Measurements from ENCODE around the gene AVPR2.
A peak's percentile ranks its signal among the peaks of the same experiment; 100 is the strongest.

Gene AVPR2

DNA sequence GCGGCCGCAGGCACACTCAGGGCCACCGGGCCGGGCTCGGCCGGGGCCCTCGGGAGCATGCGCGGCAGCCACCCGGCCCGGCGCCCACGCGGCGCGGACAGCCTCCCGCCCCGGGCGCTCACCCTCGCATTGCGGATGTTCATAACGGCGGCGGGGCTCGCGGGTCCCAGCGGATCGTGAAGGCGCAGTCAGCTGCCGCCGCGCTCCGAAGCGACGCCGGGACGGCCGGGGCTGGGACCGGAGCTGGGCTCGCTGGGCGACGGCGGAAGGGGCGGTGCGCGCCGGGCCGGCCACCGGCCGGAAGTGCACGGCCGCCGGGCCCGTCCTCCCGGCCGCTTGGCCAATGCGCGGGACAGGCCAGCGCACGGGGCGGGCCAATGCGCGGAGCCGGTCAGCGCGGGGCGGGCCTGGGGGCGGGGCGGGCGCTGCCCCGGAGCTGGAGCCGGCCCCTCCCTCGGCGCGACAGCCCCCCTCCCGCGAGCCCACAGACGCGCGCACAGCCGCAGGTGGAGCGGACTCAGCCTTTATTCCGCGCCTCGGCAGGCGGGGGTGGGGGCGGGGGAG, 30.4 kb downstream of the AVPR2 start, which contains the start of gene NAA10:
NAA10 (minus strand) TSS at position 276 of the 564 bp plus-strand sequence; CDS start at position 143, 133 bp downstream.
- peak; percentile 40 to 50 for DNase-seq

DNA sequence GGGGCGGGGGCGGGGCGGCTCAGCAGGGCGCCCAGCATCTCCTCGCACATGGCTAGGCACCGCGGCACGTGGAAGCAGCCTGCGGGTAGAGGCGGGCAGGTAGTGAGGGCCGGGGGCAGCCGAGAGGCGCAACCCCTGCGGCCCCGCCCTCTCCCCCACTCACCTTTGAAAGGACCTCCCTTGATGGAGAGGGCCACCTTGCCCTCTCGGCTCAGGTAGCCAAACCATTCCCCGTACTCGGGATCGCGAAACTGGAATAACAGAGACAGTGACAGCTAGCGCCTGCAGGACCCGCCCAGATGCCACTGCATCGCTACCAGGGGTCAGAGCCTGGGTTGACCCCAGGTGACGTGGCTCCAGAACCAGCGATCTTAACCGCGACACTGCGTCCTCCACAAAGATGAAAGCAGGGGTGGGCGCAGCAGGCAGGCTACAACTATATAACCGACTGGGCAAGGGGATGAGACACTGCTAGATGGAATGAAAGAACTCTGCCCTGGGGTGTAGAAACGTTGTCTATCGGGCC, 30.9 kb downstream of the AVPR2 start:
- no peak for DNase-seq

DNA sequence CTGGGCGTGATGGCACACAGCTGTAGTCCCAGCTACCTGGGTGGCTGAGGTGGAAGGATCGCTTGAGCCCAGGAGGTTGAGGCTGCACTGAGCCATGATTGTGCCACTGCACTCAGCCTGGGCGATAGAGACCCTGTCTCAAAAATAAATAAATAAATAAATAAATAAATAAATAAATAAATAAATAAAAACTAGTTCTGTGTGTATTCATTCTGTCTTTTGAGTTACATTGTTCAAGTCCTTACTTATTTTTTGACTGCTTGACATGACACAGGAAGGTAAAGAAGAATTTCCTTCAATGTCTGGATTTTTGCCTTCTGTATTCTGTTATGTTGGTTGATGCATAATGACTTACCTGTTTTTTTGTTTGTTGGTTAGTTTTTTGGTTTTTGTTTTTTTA, 32.6 kb downstream of the AVPR2 start:
- no peak for DNase-seq

DNA sequence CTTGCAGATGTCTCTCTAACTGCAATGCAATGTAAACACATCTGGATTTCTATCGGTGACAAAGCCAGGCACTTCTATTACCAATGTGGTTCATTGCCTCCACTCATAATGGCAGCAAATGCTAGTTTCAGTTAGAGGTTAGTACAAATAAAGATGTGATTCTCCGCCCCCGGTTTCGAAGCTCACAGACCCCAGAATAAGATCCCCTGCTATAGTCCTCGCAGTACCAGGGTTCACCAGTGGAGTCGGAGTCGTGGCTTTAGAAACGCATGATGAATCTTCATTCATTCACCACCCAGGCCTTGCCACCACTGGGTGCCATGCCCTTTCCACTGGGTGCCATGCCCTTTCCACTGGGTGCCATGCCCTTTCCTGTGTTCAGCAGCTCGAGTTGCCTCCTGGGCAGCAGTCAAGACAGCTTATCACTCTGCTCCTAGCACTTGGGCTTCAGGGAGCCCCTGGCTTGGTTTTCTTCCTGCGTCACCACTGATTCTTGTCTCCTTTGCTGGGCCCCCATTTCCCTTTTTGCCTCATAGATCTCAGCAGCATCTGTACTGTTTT, 33.8 kb downstream of the AVPR2 start:
- no peak for DNase-seq

DNA sequence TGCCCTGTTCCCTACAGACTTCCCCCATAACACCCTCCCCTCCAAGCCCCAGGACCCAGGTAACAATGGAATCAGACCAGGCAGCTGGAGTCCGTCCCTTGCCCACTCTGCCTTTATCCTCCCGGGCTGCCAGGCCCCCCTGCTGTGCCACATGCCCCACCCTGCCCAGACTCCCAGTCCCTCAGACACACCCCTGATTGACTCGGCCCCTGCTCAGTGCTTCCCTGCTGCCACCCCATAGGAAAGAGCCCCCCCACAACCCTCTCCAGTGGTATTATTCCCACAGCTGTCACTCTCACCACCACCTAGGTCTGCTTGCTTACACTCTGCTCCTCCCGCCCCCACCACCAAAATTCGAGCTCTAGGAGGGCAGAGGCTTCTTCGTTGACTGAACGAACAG, 35.1 kb downstream of the AVPR2 start:
- no peak for DNase-seq

DNA sequence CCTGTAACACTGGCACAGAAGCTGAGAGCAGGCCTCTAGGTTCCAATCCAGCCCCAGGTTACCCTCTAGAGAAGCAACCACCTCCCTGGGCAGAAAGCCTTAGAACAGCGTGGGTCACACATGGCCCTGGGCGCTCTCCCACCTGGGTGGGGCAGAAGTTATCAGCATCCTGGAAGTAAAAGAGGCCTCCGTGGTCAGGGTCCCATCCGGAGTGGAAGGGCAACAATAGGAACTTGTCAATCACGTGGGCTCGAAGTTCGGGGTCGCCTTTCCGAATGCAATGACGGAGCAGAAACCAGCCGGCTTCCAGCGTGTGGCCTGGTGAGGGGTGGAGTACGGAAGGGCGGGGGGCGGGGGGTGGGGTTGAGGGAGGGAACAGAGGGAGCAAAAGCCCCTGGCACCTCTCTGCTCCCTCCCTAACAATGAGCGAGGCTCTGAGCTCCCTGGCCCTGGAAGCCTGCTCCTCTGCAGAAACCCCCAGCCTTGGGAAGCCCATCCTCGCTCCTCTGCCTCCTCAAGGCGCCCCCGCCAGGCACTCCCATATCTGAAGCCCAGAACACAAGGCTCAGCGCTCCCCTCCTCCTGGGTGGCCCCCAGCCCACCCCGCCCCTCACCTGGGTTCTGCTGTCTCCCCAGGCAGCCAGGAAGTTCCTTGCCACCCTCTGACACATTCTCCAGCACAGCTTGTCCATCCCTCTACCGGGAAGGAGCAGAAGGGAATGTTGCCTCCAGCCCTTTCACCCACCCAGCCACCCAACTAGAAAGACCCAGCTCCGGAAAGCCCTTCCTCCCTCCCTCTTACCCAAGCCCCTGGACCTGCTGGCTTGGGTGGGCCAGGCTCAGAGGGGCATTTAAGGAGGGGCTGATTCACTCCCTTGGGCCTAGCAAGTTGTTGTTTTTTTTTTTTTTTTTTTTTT, 37.1 kb downstream of the AVPR2 start:
- no peak for DNase-seq

DNA sequence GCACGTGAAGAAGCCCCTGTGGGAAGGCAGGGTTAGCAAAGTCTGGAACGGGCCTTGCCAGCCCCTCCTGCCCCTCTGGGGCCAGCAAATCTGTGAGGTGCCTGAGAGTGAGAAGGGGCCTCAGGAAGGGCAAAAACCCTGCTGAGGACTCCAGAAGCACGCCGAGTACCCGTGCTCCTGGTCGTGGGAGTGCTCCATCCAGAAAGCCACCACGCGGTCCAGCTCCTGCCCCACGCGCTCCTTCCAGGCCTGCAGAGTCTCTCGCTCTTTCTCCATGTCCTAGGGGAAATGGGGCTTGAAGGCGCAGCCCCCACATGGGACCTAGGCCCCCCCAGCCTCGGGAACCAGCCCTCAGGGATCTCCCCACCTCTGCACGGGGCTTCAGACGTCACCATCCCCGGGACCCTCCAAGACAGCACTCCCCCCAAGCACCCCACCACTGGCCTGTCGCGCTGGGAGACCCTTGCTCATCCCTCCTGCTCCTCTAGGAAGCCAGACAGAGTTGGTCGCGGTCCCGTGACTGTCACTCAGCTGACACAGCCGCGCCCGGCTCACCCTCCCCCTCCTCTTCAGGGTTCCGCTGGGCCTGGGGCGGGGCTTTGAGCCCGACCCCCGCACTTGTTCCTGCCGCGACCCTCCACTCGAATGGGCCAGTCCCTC, 39.8 kb downstream of the AVPR2 start, which contains the start of gene RENBP:
RENBP (minus strand) TSS at position 504 of the 660 bp plus-strand sequence; CDS start at position 471, 33 bp downstream.
- no peak for DNase-seq

DNA sequence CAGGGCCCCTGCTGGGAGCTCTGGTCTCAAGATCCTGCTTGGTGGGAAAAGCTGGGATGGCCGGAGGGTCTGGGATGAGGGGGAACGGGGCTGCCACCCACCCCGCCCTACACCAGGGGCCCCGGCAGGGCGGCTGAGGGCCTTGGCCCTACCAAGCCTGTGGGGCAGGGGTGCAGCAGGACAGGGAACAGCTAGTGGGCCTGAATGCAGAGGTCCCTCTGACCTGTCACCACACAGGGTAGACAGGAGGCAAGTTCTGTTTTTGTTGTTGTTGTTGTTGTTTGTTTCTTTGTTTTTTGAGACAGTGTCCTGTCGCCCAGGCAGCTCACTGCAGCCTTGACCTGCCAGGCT, 40.3 kb downstream of the AVPR2 start:
- no peak for DNase-seq

DNA sequence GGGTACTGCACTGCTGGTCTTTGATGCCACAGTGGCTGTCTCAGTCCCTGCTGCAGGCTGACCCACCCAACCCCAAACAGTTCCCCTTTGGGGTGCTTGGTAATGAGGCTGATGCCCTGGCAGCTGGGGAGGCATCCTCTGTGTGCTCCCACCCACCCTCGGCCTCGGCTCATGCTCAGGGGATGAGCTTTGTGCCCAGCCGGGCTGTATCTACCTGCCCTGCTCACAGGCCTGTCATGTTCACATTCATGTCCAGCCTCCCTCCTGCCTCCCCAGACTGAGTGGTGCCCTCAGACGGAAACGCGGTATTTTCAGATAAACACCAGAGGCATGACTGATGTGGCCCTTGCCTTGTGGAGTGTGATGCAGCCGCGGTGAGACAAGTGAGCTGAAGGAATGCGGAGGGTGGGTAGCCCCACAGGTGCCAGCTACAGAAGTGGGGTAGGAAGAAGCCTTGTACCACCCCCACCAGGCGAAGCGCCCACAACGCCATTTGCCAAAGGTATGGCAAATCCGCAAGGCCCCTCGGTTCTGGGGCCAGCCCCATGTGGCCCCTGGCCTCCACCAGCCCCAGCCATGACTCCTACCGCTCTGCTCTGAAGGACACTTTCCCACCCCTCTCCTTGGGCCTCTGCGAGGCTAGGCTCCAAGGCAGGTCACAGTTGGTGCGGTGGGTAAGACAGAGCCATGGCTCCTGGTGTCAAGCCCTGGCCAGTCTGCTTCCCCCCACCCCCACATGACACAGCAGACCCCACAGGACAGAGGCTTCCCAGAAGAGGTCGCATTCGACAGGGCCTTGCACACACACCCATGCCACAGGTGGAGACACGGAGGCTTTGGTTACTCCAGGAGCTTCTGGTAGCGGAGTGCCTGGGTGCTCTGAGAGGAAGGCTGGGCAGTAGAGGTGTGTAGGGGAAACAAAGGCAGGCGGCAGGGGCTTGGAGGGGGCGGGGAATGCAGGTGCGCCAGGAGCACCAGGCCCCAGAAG, 41.8 kb downstream of the AVPR2 start:
- DNase-seq, result no peak

DNA sequence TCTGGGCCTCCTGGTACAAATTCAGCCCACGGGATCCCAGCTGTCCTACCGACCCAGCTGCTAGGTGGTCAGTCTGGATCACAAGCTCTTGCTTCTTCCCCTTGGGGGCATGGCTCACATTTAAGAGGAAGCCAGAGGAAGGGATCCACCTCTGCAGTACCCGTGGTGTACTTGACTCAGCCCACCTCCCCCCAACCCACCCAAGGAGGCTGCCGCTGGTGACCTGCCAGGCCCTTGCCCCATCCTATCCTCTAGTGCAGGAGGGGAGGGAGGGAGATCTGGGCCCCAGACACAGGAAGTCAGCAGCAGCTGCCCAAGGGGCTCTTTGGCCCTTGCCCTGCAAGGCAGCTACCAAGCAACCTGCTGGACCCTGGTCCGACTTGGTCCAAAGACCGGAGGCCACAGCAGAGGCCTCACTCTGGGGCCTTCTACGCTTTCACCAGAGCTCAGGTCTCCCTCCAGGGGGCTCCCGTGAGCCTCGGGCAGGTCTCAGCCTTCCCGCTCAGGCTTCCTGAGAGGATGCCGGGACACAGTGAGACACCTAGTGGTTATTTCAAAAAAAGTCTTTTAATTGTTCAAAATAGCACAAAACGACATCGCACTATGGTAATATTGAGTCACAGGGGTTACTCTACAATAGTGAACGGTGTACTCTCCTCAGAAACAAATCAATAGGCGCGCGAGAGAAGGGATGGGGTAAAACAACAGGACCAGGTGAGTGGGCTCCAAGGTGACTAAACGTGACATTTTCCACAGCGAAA, 42.7 kb downstream of the AVPR2 start:
- DNase-seq, result peak; percentile 67 to 81

DNA sequence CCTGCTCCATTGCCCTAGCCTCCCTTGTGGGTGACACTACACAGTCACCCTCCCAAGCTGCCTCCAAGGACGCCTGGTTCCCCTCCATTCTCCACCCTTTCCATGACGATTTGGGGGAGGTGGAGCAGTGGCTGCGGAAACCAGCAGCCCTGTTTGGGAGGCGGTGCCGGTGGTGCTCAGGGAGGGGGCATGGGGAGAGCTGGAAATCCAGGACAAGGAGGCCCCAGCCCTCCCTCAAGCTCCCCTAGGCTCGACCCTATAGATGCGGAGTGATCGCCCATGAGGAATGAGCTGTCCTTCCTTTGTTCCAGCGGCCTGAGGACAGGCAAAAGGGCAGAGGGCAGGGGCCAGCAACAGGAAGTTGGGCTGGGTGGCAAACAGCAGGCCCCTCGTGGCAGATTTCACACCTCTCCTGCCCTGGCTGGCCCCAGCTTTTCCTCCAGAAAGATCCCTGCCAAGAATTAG, 43.6 kb downstream of the AVPR2 start:
- DNase-seq, result no peak

DNA sequence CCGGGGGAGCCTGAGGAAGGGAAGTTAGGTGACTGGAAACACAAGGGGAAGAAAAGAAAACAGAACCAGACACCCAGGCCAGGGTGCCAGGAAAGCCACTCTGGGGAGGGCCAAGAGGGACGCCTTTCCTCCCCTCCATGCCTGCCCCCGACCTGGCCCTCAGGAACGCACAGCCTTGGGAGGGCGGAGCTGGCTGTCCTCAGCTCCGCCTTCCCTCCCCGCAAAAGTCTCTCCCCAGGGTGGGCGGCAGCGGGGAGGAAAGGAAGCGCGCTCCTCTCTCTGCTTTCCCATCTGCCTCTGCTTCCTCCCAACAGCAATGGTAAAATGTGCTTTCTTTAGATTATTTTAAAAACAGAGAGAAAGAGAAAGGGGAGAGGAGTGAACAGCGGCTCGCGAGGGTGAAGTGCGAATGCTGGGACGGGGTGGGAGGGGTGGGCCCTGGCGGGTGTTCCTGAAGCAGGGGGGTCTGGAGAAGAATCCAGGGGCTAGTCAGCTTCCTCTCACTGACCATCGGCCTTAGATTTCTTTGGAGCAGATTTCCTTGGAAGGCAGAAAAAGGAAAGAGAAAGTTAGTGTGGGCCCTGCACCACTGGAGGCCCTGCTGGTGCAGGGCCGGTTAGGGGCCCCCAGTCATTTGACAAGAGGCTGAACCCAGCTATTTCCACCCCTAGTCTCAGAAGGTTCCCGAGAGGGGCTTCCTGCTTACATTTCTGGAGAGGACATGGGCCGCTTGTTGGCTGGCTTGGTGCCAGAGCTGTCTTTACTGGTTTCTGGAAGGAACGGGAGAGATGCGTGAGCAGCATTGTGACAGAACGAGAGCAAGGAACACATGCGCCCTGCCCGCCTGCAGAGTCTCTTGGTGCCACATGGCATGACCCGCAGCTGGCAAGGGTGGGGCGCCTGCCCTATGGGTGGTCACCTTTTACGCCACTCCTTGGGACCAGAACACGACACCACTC, 44.7 kb downstream of the AVPR2 start:
- DNase-seq, result no peak

DNA sequence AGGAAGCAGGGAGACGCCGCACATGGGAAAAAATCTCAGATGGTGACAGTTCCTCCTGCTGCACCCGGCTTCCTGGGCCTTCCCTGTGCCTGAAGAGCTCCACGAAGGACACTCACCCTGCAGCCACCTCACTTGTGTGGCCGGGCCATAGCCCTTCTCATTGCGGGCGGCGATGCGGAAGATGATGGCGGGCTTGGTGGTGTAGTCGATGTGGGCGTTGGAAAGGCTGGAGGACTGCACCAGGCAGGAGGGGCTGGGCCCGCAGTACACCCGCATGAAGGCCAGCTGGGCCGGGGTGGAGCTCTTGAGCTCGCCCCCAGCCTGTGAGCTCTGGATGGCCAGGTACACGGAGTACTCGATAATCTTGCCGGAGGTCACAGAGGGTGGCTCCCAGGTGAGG, 45.7 kb downstream of the AVPR2 start:
- no peak for DNase-seq

DNA sequence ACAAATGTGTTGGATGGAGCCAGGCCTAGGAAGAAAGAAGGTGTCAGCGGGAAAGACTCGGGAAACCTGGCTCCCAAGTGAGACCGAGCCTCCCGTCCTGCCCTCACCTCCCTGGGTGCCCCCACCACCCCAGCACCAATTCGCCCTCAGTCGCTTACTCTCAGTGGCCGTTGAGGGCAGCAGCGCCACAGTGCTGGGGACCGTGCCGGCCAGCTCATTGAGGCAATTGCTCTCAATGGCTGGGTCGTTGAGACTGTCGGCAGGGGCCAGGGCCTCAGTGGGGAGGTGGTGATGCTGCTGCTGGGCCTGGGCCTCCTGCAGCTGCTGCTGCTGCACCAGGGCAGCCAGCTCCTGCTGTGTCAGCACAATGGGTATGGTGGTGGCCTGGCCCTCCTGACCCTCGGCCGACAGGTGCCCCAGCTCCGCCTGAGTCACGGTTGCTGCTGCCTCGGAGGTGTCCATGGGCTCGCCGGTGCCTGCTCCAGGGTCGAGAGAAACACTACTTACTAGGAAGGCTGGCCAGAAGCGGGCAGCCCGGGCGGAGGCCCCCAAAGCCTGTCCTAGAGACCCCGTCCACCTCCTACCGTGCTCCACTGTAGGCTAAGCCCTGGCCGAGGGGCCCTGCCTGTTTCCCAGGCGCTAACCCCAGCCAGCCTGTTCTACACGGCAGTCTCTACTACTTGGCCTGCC, 47.4 kb downstream of the AVPR2 start:
- no peak for DNase-seq

DNA sequence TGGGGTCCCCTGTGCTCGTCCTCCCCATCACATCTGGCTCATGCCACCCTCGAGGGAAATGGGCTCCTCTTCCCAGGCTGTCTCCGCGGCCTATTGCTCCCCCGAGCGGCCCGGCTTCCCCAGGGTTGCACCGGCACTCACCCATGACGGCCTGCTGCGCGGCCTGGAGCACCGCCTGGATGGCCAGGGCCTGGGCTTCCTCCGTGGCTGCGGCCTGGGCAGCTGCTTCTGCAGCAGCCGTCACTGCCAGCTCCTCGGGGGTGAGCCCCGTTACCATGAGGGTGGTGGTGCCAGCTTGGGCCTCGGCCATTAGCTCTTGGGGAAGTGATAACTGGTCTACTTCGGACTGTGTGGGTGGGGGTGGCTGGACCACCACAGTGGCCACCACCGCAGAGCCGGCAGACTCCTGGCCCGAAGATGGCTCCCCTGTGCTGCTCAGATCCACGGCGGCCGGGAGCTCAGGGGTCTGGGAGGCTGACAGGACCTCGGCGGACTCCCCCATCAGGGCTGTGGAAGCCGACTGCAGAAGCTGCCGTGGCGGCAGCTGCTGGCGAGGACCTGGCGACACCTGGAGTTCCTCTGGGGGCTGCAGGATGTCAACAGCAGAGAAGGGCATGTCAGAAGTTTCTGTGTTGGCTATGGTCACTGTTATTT, 48.0 kb downstream of the AVPR2 start:
- no peak for DNase-seq

DNA sequence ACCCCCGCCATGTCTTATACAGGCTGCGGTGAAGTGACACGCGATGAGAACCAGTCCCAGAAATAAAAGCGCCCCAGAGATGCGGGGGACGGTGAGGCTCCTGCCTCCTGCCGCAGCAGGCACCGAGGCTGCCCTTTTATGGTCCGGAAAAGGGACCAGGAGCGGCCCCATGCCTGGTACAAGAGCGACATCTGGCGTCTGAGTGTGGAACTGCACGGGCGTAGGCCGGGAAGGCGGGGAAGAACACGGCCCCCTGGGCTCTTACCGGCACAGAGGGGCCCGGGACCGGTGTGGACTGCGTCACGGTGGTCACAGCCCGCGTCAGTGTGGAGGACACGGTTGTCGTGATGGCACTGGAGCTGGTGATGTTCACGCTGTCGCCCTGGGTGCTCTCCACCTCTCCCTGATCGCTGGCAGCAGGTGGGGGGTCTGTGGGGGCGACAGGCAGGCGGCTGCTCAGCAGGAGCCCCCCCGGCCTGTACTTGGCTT, 48.9 kb downstream of the AVPR2 start:
- peak; percentile 77 to 91 for DNase-seq

DNA sequence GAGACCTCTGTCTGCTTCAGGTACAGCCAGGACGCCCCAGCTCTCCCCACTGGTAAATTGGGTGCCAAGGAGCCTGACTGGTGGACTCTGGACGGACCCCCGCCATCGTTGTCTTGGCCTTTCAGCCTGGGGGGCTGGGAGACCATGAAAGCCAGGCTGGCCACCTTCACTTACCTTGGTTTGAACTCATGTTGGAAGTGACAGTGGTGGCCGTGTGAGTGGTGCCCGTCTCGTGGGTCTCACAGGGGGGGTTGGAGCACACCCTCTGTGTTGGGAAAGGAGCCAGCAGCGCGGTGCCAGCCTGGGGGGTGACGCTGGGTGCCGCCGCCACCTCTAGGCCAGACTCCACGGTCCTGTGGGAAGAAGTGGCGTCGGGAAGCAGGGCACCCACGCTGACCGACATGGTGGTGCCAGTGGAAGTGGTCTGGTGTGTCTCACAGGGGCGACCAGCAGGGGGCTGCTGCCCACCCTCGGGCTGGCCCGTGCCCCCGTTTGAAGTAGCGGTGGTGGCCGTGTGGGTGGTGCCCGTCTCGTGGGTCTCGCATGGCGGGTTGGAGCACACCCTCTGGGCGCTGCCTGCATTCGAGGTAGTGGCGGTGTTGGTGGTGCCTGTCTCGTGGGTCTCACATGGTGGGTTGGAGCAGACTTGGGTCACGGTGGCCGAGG, 49.6 kb downstream of the AVPR2 start:
- DNase-seq, result no peak
